Liver (tissue), 3 donors: ENCODE data around the gene KMT5B.

Experiments
- CTCF ChIP-seq: fragments of 150-350 bp; IDR thresholded peaks from 2 replicates; pipeline ENCODE4 v1.5.1; 2017; ENCODE audit warnings: improper control_type of control experiment, low read depth, low read length; ENCODE audit not compliant: missing input control
- EGR1 ChIP-seq, 2 donors: IDR thresholded peaks; 2 replicates each; pipeline ENCODE4 v1.6.1; 2016 to 2018; ENCODE audit warnings: antibody characterized with exemption in 2 of 2, low read depth in 2 of 2
- GABPA ChIP-seq, 2 donors: IDR thresholded peaks in 1 of 2; conservative IDR thresholded peaks in 1 of 2; 2 replicates each; pipeline ENCODE4 v1.6.1; 2016; ENCODE audit warnings: antibody characterized with exemption in 2 of 2, mild to moderate bottlenecking in 1 of 2, moderate library complexity in 1 of 2
- RAD21 ChIP-seq, 2 donors: IDR thresholded peaks; 2 replicates each; pipeline ENCODE4 v1.6.1; 2016; ENCODE audit warnings: antibody characterized with exemption in 2 of 2, mild to moderate bottlenecking in 2 of 2
- SP1 ChIP-seq: IDR thresholded peaks from 2 replicates; pipeline ENCODE4 v1.6.1; 2018; ENCODE audit warnings: antibody characterized with exemption, mild to moderate bottlenecking
- TAF1 ChIP-seq: conservative IDR thresholded peaks from 2 replicates; pipeline ENCODE4 v1.6.1; 2016; ENCODE audit warnings: antibody characterized with exemption, mild to moderate bottlenecking
- TF ChIP-seq, protein P1 (sequence below): IDR thresholded peaks from 2 replicates; pipeline ENCODE4 v1.6.1; 2016; ENCODE audit warnings: antibody characterized with exemption, mild to moderate bottlenecking
- donor health status: healthy.
- donor health status: healthy.

- no peak for TF ChIP-seq CTCF
- TF ChIP-seq SP1, result no peak
- no peak for TF ChIP-seq TAF1
- TF ChIP-seq, protein P1, sequence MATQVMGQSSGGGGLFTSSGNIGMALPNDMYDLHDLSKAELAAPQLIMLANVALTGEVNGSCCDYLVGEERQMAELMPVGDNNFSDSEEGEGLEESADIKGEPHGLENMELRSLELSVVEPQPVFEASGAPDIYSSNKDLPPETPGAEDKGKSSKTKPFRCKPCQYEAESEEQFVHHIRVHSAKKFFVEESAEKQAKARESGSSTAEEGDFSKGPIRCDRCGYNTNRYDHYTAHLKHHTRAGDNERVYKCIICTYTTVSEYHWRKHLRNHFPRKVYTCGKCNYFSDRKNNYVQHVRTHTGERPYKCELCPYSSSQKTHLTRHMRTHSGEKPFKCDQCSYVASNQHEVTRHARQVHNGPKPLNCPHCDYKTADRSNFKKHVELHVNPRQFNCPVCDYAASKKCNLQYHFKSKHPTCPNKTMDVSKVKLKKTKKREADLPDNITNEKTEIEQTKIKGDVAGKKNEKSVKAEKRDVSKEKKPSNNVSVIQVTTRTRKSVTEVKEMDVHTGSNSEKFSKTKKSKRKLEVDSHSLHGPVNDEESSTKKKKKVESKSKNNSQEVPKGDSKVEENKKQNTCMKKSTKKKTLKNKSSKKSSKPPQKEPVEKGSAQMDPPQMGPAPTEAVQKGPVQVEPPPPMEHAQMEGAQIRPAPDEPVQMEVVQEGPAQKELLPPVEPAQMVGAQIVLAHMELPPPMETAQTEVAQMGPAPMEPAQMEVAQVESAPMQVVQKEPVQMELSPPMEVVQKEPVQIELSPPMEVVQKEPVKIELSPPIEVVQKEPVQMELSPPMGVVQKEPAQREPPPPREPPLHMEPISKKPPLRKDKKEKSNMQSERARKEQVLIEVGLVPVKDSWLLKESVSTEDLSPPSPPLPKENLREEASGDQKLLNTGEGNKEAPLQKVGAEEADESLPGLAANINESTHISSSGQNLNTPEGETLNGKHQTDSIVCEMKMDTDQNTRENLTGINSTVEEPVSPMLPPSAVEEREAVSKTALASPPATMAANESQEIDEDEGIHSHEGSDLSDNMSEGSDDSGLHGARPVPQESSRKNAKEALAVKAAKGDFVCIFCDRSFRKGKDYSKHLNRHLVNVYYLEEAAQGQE, result no peak
- TF ChIP-seq EGR1 (IDR thresholded peaks at IDR 0.05; ENCODE audit: low read depth in 2 of 2), result no peak
- no peak for TF ChIP-seq RAD21 (IDR thresholded peaks at IDR 0.05)
- no peak for TF ChIP-seq GABPA (IDR thresholded peaks at IDR 0.05 in 1 of 2, conservative IDR thresholded peaks at IDR 0.05 in 1 of 2)
Measured at GRCh38 chr11:68189082-68189481, 24.0 kb downstream of the KMT5B start.
